Left renal pelvis (tissue), 4 donors: ENCODE measurements around the gene KRTAP10-4. TPM values are rescaled to one million over a fixed set of nuclear protein-coding genes. Genes with fewer than 3 reads are reported as not detected.
"Not testable (repeated sequence)": the region's sequence is repeated elsewhere in the genome, so short reads cannot be mapped to it uniquely, and the experiment has no call there.

ENCODE experiments used
- DNase-seq, 4 donors: peaks; one replicate each; pipeline ENCODE4 v3.0.0-alpha.2; 2013; ENCODE audit warnings: low read depth in 4 of 4, low spot score in 3 of 4
- polyA plus RNA-seq, 4 donors: library from polyadenylated mRNA; unstranded; fragments of 120-200 nt; gene quantifications; one replicate each; pipeline ENCODE4 v1.2.1, GENCODE V29; 2013; ENCODE audit not compliant: insufficient read length in 4 of 4

The KRTAP10-4 gene
- polyA plus RNA-seq, 4 donors = not detected

GRCh38 chr21:44533891-44534627 lies 39.5 kb upstream of the KRTAP10-4 start:
- DNase-seq = no peak

- no peak for DNase-seq
Observed at GRCh38 chr21:44534688-44535087, 38.8 kb upstream of the KRTAP10-4 start.

- no peak for DNase-seq
Observed at GRCh38 chr21:44535963-44536362, 37.6 kb upstream of the KRTAP10-4 start.

- no peak for DNase-seq
Observed at GRCh38 chr21:44537930-44538911, 35.3 kb upstream of the KRTAP10-4 start.

GRCh38 chr21:44539046-44539445 lies 34.5 kb upstream of the KRTAP10-4 start:
- DNase-seq = no peak

- no peak for DNase-seq
Observed at GRCh38 chr21:44539991-44540666, 33.4 kb upstream of the KRTAP10-4 start, which contains the start of gene KRTAP10-1. KRTAP10-1 (minus strand) TSS chr21:44540195; CDS start chr21:44540150, 45 bp downstream.

- no peak for DNase-seq
Observed at GRCh38 chr21:44540741-44541288, 32.7 kb upstream of the KRTAP10-4 start.

GRCh38 chr21:44542716-44543115 lies 30.8 kb upstream of the KRTAP10-4 start:
- no peak for DNase-seq

GRCh38 chr21:44544566-44544965 lies 29.0 kb upstream of the KRTAP10-4 start:
- DNase-seq = no peak

- DNase-seq = no peak
Observed at GRCh38 chr21:44547656-44548331, 25.7 kb upstream of the KRTAP10-4 start.

GRCh38 chr21:44548381-44548780 lies 25.1 kb upstream of the KRTAP10-4 start:
- no peak for DNase-seq

GRCh38 chr21:44548922-44549321 lies 24.6 kb upstream of the KRTAP10-4 start:
- no peak for DNase-seq

- DNase-seq = no peak
Observed at GRCh38 chr21:44549525-44550211, 23.9 kb upstream of the KRTAP10-4 start.

GRCh38 chr21:44550285-44550684 lies 23.2 kb upstream of the KRTAP10-4 start:
- not testable (repeated sequence) for DNase-seq

GRCh38 chr21:44550807-44551206 lies 22.7 kb upstream of the KRTAP10-4 start:
- DNase-seq = no peak

GRCh38 chr21:44551340-44551961 lies 22.1 kb upstream of the KRTAP10-4 start, which contains the start of gene KRTAP10-2:
KRTAP10-2 (minus strand) TSS chr21:44551505; CDS start chr21:44551458, 47 bp downstream.
- DNase-seq = no peak

GRCh38 chr21:44552136-44552535 lies 21.4 kb upstream of the KRTAP10-4 start:
- no peak for DNase-seq

- DNase-seq = no peak
Observed at GRCh38 chr21:44552681-44553080, 20.8 kb upstream of the KRTAP10-4 start.
